ENCODE results near the gene MAPT.

MAPT gene

GRCh38 chr17:45975640-45976295 lies 81.4 kb downstream of the MAPT start:
- no peak for DNase-seq

- DNase-seq, result no peak
Observed at GRCh38 chr17:45976391-45976754, 82.0 kb downstream of the MAPT start.

- no peak for DNase-seq
Observed at GRCh38 chr17:45976755-45977505, 82.6 kb downstream of the MAPT start.

- DNase-seq, result no peak
Observed at GRCh38 chr17:45977506-45977824, 83.1 kb downstream of the MAPT start.

- no peak for DNase-seq
Observed at GRCh38 chr17:45977976-45978626, 83.7 kb downstream of the MAPT start.

- no peak for DNase-seq
Observed at GRCh38 chr17:45979137-45979536, 84.8 kb downstream of the MAPT start.

GRCh38 chr17:45980855-45981254 lies 86.5 kb downstream of the MAPT start:
- no peak for DNase-seq

- DNase-seq, result no peak
Observed at GRCh38 chr17:45981306-45981705, 87.0 kb downstream of the MAPT start.

- no peak for DNase-seq
Observed at GRCh38 chr17:45982791-45983613, 88.6 kb downstream of the MAPT start.

- no peak for DNase-seq
Observed at GRCh38 chr17:45983614-45984310, 89.4 kb downstream of the MAPT start.

- no peak for DNase-seq
Observed at GRCh38 chr17:45984368-45984767, 90.0 kb downstream of the MAPT start.

- no peak for DNase-seq
Observed at GRCh38 chr17:45985447-45985846, 91.1 kb downstream of the MAPT start.

- no peak for DNase-seq
Observed at GRCh38 chr17:45986056-45986455, 91.7 kb downstream of the MAPT start.

- DNase-seq, result no peak
Observed at GRCh38 chr17:45987706-45988105, 93.4 kb downstream of the MAPT start.

GRCh38 chr17:45989759-45990158 lies 95.4 kb downstream of the MAPT start:
- DNase-seq, result no peak

- no peak for DNase-seq
Observed at GRCh38 chr17:45990886-45991285, 96.5 kb downstream of the MAPT start.

GRCh38 chr17:45991341-45991740 lies 97.0 kb downstream of the MAPT start:
- DNase-seq, result no peak

- no peak for DNase-seq
Observed at GRCh38 chr17:45992175-45992574, 97.8 kb downstream of the MAPT start.

- no peak for DNase-seq
Observed at GRCh38 chr17:45992904-45993303, 98.5 kb downstream of the MAPT start.

GRCh38 chr17:45993962-45994627 lies 99.7 kb downstream of the MAPT start:
- DNase-seq, result no peak

GRCh38 chr17:45994987-45995386 lies 100.6 kb downstream of the MAPT start:
- DNase-seq, result no peak

GRCh38 chr17:45995627-45996270 lies 101.4 kb downstream of the MAPT start:
- no peak for DNase-seq
